ENCODE measurements around the gene EPN2.

EPN2 gene

DNA sequence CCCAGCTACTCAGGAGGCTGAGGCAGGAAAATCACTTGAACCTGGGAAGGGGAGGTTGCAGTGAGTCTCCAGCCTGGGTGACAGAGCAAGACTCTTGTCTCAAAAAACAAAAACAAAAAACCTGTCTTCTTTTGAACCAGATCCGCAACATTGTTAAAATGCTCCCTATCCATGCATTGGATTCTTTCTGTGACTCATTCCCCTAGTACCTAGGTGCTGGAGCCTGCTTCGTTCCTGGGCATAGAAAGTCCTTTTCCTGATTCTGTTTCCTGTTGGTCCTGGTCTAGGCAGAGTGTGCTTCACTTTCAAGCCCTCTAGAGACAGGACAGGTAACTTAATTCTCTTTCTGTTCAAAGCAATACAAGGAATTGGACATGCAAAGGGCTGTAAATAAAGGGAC is 5.2 kb downstream of the EPN2 start:
- no peak for DNase-seq

DNA sequence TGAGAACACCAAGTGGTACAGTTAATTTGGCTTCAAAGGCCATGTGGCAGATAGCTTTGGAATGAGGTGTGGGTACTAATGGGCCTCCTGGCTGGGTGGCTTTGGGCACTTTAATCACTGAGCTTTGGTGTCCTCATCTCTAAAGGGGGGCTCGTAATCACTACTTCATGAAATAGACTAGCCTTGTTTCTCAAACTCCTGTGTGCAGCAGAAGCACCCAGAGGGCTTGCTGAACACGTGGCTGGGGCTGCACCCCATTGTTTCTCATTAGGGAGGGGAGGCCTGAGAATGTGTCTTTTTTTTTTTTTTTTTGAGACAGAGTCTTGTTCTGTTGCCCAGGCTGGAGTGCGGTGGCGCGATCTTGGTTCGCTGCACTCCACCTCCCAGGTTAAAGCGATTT is 5.8 kb downstream of the EPN2 start:
- DNase-seq = no peak

DNA sequence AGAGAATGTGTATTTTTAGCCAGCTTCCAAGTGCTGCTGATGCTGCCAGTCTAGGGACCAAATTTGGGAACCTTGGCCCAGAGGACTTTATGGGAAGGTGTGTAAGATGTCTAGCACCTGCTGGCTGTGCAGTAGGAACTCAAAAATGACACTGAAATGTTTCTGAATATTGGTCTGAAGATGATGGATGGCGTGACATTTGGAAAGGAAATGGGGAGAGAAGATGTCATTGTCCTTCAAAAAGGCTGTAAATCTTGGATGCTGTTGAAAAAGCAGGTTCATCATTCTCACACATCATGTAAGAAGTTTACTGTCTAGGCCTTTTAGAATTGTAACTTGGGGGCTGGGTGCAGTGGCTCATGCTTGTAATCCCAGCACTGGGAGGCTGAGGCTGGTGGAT is 6.7 kb downstream of the EPN2 start:
- no peak for DNase-seq

- no peak for DNase-seq
Measured at GRCh38 chr17:19244357-19244756, 7.2 kb downstream of the EPN2 start.

- DNase-seq = no peak
Measured at GRCh38 chr17:19244781-19245180, 7.6 kb downstream of the EPN2 start.

- no peak for DNase-seq
Measured at GRCh38 chr17:19247473-19247872, 10.3 kb downstream of the EPN2 start.

GRCh38 chr17:19248151-19248927 is 11.2 kb downstream of the EPN2 start:
- DNase-seq = no peak

DNA sequence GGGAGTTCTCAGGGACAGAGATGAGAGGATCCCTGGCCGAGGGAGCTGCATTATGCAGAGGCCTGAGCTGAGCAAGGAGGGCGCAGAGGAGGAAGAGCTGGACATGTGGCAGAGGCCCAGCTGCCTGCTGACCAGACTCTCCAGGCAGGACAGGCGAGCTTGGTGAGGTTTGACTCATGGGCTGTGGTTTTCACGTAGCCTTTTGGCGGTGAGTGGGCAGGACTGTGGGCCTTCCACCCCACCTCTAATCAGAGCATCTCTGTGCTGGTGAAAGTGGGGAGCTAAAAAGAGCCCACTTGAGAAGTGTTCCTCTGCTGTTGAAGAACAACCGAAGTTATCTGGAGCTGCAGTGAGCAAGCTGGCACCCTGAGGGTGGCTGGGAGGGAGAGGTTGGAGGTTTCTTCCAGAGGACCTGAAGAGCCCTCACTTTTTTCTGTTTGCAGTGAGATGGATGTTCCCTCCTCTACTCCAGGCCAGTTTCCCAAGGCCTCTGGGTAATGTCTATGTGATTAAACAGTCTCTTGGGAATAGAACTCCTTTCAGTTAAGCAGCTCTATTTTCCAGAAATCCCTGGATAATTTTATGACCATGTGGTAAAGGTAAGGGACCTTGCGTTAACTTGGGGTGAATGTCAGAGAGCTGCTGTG is 11.9 kb downstream of the EPN2 start:
- no peak for DNase-seq

GRCh38 chr17:19249681-19250080 is 12.5 kb downstream of the EPN2 start:
- DNase-seq = no peak

DNA sequence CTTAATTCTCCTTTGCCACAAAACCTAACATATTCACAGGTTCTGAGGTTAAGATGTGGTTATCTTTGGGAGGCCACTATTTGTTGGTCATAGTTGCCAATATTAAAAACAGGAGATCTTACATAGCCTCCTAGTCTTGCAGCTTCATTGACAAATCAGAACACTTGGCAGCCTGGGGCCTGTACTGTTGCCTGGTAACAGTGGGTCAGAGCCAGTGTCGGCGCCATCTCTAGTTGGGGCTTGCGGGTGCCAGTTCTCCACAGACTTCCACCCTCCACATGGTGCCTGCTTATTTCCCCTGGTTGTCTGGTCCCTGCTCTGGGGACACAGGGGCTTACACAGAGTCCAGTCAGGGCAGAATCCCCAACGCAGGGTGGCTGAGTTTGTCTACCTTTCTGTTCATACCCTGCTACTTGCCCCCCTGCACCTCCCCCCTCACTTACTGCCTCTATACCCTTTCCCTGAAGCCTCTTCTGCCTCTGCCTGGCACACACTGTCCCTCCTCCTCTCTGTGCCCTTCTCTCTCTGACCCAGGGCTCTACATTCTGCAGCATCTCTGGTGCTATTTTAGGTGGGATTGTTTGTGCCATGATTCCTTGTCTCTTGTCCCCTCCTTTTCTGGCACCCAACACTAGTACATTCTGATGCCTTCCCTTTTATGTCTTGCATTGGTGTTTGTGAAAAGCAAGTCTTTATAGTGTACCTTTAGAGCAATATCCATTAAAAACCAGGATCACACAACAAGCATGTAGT is 13.4 kb downstream of the EPN2 start:
- no peak for DNase-seq

- DNase-seq = no peak
Measured at GRCh38 chr17:19253112-19253511, 15.9 kb downstream of the EPN2 start.

GRCh38 chr17:19254651-19255050 is 17.5 kb downstream of the EPN2 start:
- DNase-seq = no peak

DNA sequence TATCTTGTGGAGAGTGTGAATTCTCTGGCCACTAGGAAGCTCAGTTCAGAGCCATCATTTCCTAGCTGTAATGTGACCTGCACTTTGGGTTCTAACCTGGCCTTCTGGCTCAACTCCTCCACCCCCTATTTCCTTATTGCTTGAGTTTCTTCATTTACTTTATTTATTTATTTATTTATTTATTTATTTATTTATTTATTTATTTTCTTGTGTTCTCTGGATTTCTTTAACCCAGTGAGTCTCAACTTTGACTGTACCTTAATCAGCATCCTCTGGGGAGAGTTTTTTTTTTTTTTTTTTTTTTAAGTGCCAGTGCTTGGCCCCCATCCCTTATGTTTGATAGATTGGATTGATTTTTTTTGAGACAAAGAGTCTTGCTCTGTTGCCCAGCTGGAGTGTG is 18.1 kb downstream of the EPN2 start:
- DNase-seq = no peak

DNA sequence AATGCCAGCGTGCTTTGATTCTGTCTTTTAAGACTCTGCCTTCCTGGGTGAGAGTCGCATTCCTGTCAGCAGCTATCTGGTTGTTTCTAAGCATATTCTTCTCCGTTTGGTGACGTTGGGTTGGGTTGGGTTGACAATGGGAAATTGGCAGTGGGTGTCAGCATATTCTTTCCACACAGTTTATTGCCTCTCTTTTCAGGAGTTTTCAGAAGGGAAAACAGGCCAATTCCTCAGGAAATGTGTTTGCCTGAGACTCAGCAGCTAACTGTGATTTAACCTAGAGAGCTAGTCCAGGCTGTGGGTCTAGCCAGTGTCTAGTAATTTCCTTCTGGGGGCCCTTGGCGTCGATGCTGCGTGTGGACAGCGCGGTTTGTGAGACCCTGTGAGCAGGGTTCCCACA is 21.2 kb downstream of the EPN2 start:
- DNase-seq = no peak

- DNase-seq = no peak
Measured at GRCh38 chr17:19260958-19261357, 23.8 kb downstream of the EPN2 start.

GRCh38 chr17:19261426-19261825 is 24.3 kb downstream of the EPN2 start:
- no peak for DNase-seq

DNA sequence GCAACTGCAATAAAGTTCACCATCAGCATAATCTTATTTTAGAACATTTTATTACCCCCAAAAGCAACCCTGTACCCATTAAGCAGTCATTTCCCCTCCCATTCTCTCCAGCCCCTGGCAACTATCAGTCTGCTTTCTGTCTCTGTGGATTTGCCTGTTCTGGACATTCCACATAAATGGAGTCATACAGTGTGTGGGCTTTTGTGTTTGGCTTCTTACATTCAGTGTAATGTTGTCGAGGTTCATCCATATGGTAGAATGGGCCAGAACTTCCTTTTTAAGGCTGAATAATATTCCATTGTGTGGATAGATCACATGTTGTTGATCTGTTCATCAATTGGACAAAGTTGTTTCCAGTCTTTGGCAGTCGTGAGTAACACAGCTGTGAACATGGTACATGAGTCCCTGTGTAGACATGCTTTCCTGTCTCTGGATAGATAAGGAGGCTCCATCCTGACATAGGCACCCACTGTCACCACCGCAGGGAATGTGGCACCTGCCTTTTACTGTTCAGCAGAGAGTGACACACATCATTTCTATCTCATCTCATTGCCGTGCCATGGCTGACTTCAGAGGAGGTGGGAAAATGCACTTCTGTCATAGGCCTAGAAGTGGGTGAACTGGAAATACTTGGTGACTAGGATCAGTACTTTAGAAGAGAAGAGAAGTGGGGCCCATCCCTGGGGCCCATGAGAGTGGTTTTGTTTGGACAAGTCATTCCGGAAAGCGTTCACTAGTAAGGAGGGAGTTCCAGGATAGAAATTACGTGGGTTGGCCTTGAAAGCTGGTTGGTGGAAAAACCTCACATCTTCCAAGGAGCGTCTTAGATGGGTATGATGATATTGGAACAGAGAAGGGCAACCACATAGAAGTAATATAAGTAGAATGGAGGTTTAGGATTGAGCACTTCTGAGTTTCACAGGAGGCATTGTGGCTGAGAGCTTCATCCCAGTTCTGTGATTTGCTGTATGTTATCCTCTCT is 25.8 kb downstream of the EPN2 start:
- DNase-seq = peak; percentile 33

DNA sequence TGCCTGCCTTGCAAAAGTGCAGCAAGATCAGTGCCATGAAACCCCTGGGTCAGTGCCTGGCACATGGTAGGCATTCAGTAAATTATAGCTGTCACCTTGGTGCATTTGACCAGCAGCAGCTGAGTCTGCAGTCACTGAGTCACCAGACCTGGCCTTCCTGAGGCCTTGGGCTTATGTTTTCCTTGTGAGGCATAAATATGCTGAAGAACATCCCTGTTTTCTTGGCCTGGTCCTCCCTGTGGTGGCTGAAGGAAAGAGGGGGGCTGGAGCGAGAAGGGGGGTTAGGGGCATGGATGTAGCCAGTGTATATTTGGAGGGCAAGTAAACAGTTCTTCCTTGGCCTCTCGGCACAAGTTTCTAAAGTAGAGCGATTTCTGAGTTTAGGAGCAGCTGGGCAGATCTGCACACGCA is 26.5 kb downstream of the EPN2 start:
- DNase-seq = no peak

DNA sequence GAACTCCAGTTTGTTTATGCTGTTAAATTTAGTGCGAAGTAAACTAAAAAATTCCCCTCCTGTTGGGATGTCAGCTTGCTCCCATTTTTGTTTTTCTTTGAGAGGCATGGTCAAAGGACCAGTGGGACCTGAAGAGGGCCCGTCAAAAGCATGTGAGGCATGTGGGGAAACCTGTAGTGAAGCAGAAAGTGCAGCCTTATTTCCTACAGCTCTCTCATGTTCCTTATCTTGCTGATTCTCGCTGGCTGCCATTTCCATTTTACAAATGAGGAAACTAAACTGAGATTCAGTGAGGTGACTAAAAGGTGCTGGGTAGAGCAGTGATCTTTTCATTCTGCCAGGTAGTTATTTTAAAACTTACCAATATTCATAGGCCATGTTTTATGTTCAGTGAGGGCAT is 27.1 kb downstream of the EPN2 start:
- DNase-seq = no peak

GRCh38 chr17:19264681-19265080 is 27.5 kb downstream of the EPN2 start:
- no peak for DNase-seq

GRCh38 chr17:19265755-19266154 is 28.6 kb downstream of the EPN2 start:
- DNase-seq = no peak

GRCh38 chr17:19268611-19269010 is 31.4 kb downstream of the EPN2 start:
- no peak for DNase-seq

- no peak for DNase-seq
Measured at GRCh38 chr17:19269106-19269505, 31.9 kb downstream of the EPN2 start.

Data from stimulated activated CD8-positive, alpha-beta memory T cell treated with anti-CD3 and anti-CD28 coated beads, Interleukin-4, amount 100 ng/mL, for 48 hours (primary cell).